SK-N-SH (cell line): ENCODE data around the gene TXNDC12. TPM values are rescaled to one million over a fixed set of nuclear protein-coding genes. Genes with fewer than 3 reads are reported as not detected.
A peak's percentile ranks its signal among the peaks of the same experiment; 100 is the strongest.

ENCODE experiments used
- CTCF ChIA-PET: fragments of 300-600, 350-600 bp; formaldehyde crosslinking; extraction: SDS; loops from one replicate; lab custom pipeline; 2021; lab: Yijun Ruan, JAX
- POLR2A ChIA-PET: fragments of 350-600 bp; sonication (Branson Sonifier 250); formaldehyde crosslinking; extraction: SDS; loops from one replicate; lab custom pipeline; 2020; ENCODE audit warnings: antibody characterized with exemption, inconsistent platforms; lab: Yijun Ruan, JAX
- DNase-seq: peaks from one replicate; pipeline ENCODE4 v3.0.0; 2012
- H2AFZ ChIP-seq: fragments of 200-600 bp; sonication (generic); 2 replicates; pipeline ENCODE4 v1.8.1; 2016; ENCODE audit warnings: antibody characterized with exemption, mild to moderate bottlenecking, low read depth
- H3F3A ChIP-seq: fragments of 200-600 bp; sonication (generic); replicated peaks from 2 replicates; pipeline ENCODE3; 2016; ENCODE audit warnings: antibody characterized with exemption, mild to moderate bottlenecking; ENCODE audit not compliant: insufficient read depth
- H3K27ac ChIP-seq, 2 experiments: fragments of 200-500 bp in 1 of 2; fragments of 200-600 bp in 1 of 2; sonication (Bioruptor generic) in 1 of 2; sonication (generic), shearing (Covaris generic) in 1 of 2; 2 replicates each; pipeline versions ENCODE4 v1.5.1 to v1.6.1; 2014 to 2016; ENCODE audit warnings: low read depth in 2 of 2, inconsistent platforms in 1 of 2, low read length in 1 of 2, mild to moderate bottlenecking in 1 of 2, mixed read lengths in 1 of 2
- H3K27me3 ChIP-seq: fragments of 200-600 bp; sonication (generic), shearing (Covaris generic); 2 replicates; pipeline ENCODE4 v1.6.1; 2016; ENCODE audit warnings: mixed run types; ENCODE audit not compliant: insufficient read depth
- H3K36me3 ChIP-seq, 2 experiments: fragments of 200-500 bp in 1 of 2; fragments of 200-600 bp in 1 of 2; sonication (Bioruptor generic) in 1 of 2; sonication (generic) in 1 of 2; replicated peaks in 1 of 2; 2 replicates each; pipeline versions ENCODE3 to v1.5.1; 2014 to 2016; ENCODE audit warnings: low read length in 1 of 2, mild to moderate bottlenecking in 1 of 2; ENCODE audit not compliant: insufficient read depth in 2 of 2, control insufficient read depth in 1 of 2
- H3K4me1 ChIP-seq, 2 experiments: fragments of 200-500 bp in 1 of 2; fragments of 200-600 bp in 1 of 2; sonication (Bioruptor generic) in 1 of 2; sonication (generic), shearing (Covaris generic) in 1 of 2; 2 replicates each; pipeline versions ENCODE4 v1.5.1 to v1.6.1; 2014 to 2016; ENCODE audit warnings: low read depth in 1 of 2, low read length in 1 of 2, mixed run types in 1 of 2; ENCODE audit not compliant: insufficient read depth in 2 of 2, control insufficient read depth in 1 of 2
- H3K4me2 ChIP-seq: fragments of 200-600 bp; sonication (generic), shearing (Covaris generic); 2 replicates; pipeline ENCODE4 v1.6.1; 2017; ENCODE audit warnings: mixed run types
- H3K4me3 ChIP-seq, 2 experiments: fragments of 200-500 bp in 1 of 2; fragments of 200-600 bp in 1 of 2; sonication (Bioruptor generic) in 1 of 2; sonication (generic), shearing (Covaris generic) in 1 of 2; 2 replicates each; pipeline versions ENCODE4 v1.5.1 to v1.8.1; 2014 to 2016; ENCODE audit warnings: low read depth in 2 of 2, inconsistent platforms in 1 of 2, low read length in 1 of 2, mild to moderate bottlenecking in 1 of 2, mixed read lengths in 1 of 2, moderate library complexity in 1 of 2
- H3K79me2 ChIP-seq: fragments of 200-600 bp; sonication (generic); 2 replicates; pipeline ENCODE4 v1.8.1; 2017; ENCODE audit warnings: mild to moderate bottlenecking; ENCODE audit not compliant: insufficient read depth
- H3K9ac ChIP-seq: fragments of 200-600 bp; sonication (generic); 2 replicates; pipeline ENCODE4 v1.6.1; 2017; ENCODE audit warnings: mixed run types
- H3K9me2 ChIP-seq: fragments of 200-600 bp; sonication (generic); 2 replicates; pipeline ENCODE4 v1.6.1; 2017; ENCODE audit warnings: mixed run types
- H3K9me3 ChIP-seq: fragments of 200-600 bp; sonication (generic); 2 replicates; pipeline ENCODE4 v1.6.1; 2017; ENCODE audit warnings: mixed run types, mild to moderate bottlenecking, moderate library complexity
- H4K20me1 ChIP-seq: fragments of 200-600 bp; sonication (generic); 2 replicates; pipeline ENCODE4 v1.6.1; 2017; ENCODE audit warnings: mild to moderate bottlenecking, mixed run types; ENCODE audit not compliant: insufficient read depth
- CHD2 ChIP-seq: fragments of 150-350 bp; IDR thresholded peaks from 2 replicates; pipeline ENCODE4 v1.6.1; 2018; ENCODE audit warnings: low read length; ENCODE audit not compliant: partially characterized antibody
- ELF1 ChIP-seq: IDR thresholded peaks from 2 replicates; pipeline ENCODE4 v1.4.0; 2012
- EP300 ChIP-seq, 2 experiments: IDR thresholded peaks; 2 replicates each; pipeline versions ENCODE4 v1.4.0 to v1.6.1; 2012; ENCODE audit warnings: borderline replicate concordance in 1 of 2, low read depth in 1 of 2, low read length in 1 of 2
- FOSL2 ChIP-seq: IDR thresholded peaks from 2 replicates; pipeline ENCODE4 v1.4.0; 2012; ENCODE audit warnings: low read depth, mild to moderate bottlenecking, moderate library complexity, borderline replicate concordance
- FOXJ3 ChIP-seq: sonication (generic); formaldehyde crosslinking; IDR thresholded peaks from 2 replicates; pipeline ENCODE4 v1.5.1; 2020; ENCODE audit warnings: mild to moderate bottlenecking, missing genetic modification reagents
- GABPA ChIP-seq: IDR thresholded peaks from 2 replicates; pipeline ENCODE4 v1.4.0; 2012; ENCODE audit warnings: low read depth, mild to moderate bottlenecking
- GATA2 ChIP-seq: sonication (generic); formaldehyde crosslinking; IDR thresholded peaks from 2 replicates; pipeline ENCODE4 v1.5.0; 2020; ENCODE audit warnings: mild to moderate bottlenecking, missing genetic modification reagents
- JUND ChIP-seq: IDR thresholded peaks from 2 replicates; pipeline ENCODE4 v1.4.0; 2012
- NFIC ChIP-seq: IDR thresholded peaks from 2 replicates; pipeline ENCODE4 v1.4.0; 2012; ENCODE audit warnings: borderline replicate concordance
- RFX5 ChIP-seq: IDR thresholded peaks from 2 replicates; pipeline ENCODE4 v1.6.1; 2012; ENCODE audit warnings: mild to moderate bottlenecking, improper control_type of control experiment, low read length
- RXRA ChIP-seq: IDR thresholded peaks from 2 replicates; pipeline ENCODE4 v1.4.0; 2012; ENCODE audit warnings: low read depth, mild to moderate bottlenecking, borderline replicate concordance
- TCF12 ChIP-seq: IDR thresholded peaks from 2 replicates; pipeline ENCODE4 v1.4.0; 2012
- TEAD4 ChIP-seq: IDR thresholded peaks from 2 replicates; pipeline ENCODE4 v1.4.0; 2012; ENCODE audit warnings: mild to moderate bottlenecking, borderline replicate concordance; ENCODE audit not compliant: insufficient read depth
- ZBTB33 ChIP-seq: IDR thresholded peaks from 2 replicates; pipeline ENCODE4 v1.4.0; 2012; ENCODE audit warnings: low read depth, borderline replicate concordance
- WGBS: methylation state at CpG from one replicate; pipeline ENCODE4 v1.1.6; 2017; ENCODE audit warnings: low lambda C conversion rate; 5-methylcytosine and 5-hydroxymethylcytosine counted together
- polyA plus RNA-seq, 3 experiments: library from polyadenylated mRNA; depleted of rRNA; stranded (reverse); fragments of >200 nt; gene quantifications; 2 replicates each; pipeline ENCODE4 v1.2.3, GENCODE V29; 2012
- TF ChIP-seq, protein P1 (sequence below): fragments of 150-350 bp; IDR thresholded peaks from 2 replicates; pipeline ENCODE4 v1.6.1; 2016; ENCODE audit warnings: mild to moderate bottlenecking, low read depth, low read length
- TF ChIP-seq, protein P2 (sequence below): fragments of 200-600 bp; sonication (generic); IDR thresholded peaks from 2 replicates; pipeline ENCODE4 v1.6.1; 2017; ENCODE audit warnings: antibody characterized with exemption, mild to moderate bottlenecking, moderate library complexity
- TF ChIP-seq, protein P3 (sequence below): IDR thresholded peaks from 2 replicates; pipeline ENCODE4; 2012
- TF ChIP-seq, protein P4 (sequence below): fragments of 150-350 bp; IDR thresholded peaks from 2 replicates; pipeline ENCODE4 v1.6.1; 2017; ENCODE audit warnings: antibody characterized with exemption, low read length, low read depth, borderline replicate concordance
- TF ChIP-seq, protein P5 (sequence below): IDR thresholded peaks from 2 replicates; pipeline ENCODE4 v1.4.0; 2012; ENCODE audit warnings: low read depth

TXNDC12 gene
- polyA plus RNA-seq, 1 of the 3 experiments (the other 2 are of a cell fraction) = 37.2 TPM

GRCh38 chr1:51989582-51990477 is 65.2 kb downstream of the TXNDC12 start:
- CTCF ChIA-PET = interaction anchor here (0.6 to 1.9 kb wide), 4 partner anchors 8 to 472 kb away, joined by 3 to 15 read pairs (median 3); no protein-coding TSS in a partner anchor
- Histone ChIP-seq H3K9ac (peak overlapping the region; percentile 88), H4K20me1 (no peaks in the 10 kb centered on the region), H3K4me3 (peak overlapping the region; percentile 69 to 77), H3K9me2 (no peaks in the 10 kb centered on the region), H3K27me3 (no peaks in the 10 kb centered on the region), H2AFZ (0 out of 2 replicates have a peak overlapping the region, but pooled peaks have one; percentile 81), H3K4me1 (peaks cover 8 to 14% of the 10 kb centered on the region in 2 experiments; a peak in 2 of 4 replicates), H3K79me2 (peaks cover 58% of the 10 kb centered on the region), H3K36me3 (peaks cover 0 to 7% of the 10 kb centered on the region in 2 experiments), H3K4me2 (peak overlapping the region; percentile 79), H3F3A (peaks cover 9% of the 10 kb centered on the region), H3K9me3 (no peaks in the 10 kb centered on the region), H3K27ac (no peak overlapping the region)
- POLR2A ChIA-PET = no interaction called here
- 27% methylated on average over 47 of the region's 47 CpGs for whole genome bisulfite sequencing
- TF ChIP-seq FOSL2 (no peak), GATA2 (no peak), CHD2 (no peak), NFIC (no peak), RFX5 (no peak), TEAD4 (no peak), JUND (no peak), RXRA (no peak), ZBTB33 (no peak), GABPA (no peak), EP300 (IDR thresholded peaks at IDR 0.05; ENCODE audit: borderline replicate concordance in 1 of 2, low read depth in 1 of 2, low read length in 1 of 2) (no peak), FOXJ3 (CRISPR knock-in tag) (no peak), ELF1 (no peak), TCF12 (no peak)
- TF ChIP-seq, protein P1, sequence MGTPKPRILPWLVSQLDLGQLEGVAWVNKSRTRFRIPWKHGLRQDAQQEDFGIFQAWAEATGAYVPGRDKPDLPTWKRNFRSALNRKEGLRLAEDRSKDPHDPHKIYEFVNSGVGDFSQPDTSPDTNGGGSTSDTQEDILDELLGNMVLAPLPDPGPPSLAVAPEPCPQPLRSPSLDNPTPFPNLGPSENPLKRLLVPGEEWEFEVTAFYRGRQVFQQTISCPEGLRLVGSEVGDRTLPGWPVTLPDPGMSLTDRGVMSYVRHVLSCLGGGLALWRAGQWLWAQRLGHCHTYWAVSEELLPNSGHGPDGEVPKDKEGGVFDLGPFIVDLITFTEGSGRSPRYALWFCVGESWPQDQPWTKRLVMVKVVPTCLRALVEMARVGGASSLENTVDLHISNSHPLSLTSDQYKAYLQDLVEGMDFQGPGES = no peak
- TF ChIP-seq, protein P2, sequence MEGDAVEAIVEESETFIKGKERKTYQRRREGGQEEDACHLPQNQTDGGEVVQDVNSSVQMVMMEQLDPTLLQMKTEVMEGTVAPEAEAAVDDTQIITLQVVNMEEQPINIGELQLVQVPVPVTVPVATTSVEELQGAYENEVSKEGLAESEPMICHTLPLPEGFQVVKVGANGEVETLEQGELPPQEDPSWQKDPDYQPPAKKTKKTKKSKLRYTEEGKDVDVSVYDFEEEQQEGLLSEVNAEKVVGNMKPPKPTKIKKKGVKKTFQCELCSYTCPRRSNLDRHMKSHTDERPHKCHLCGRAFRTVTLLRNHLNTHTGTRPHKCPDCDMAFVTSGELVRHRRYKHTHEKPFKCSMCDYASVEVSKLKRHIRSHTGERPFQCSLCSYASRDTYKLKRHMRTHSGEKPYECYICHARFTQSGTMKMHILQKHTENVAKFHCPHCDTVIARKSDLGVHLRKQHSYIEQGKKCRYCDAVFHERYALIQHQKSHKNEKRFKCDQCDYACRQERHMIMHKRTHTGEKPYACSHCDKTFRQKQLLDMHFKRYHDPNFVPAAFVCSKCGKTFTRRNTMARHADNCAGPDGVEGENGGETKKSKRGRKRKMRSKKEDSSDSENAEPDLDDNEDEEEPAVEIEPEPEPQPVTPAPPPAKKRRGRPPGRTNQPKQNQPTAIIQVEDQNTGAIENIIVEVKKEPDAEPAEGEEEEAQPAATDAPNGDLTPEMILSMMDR = no peak
- TF ChIP-seq, protein P3, sequence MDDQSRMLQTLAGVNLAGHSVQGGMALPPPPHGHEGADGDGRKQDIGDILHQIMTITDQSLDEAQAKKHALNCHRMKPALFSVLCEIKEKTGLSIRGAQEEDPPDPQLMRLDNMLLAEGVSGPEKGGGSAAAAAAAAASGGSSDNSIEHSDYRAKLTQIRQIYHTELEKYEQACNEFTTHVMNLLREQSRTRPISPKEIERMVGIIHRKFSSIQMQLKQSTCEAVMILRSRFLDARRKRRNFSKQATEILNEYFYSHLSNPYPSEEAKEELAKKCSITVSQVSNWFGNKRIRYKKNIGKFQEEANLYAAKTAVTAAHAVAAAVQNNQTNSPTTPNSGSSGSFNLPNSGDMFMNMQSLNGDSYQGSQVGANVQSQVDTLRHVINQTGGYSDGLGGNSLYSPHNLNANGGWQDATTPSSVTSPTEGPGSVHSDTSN = no peak
- TF ChIP-seq, protein P4, sequence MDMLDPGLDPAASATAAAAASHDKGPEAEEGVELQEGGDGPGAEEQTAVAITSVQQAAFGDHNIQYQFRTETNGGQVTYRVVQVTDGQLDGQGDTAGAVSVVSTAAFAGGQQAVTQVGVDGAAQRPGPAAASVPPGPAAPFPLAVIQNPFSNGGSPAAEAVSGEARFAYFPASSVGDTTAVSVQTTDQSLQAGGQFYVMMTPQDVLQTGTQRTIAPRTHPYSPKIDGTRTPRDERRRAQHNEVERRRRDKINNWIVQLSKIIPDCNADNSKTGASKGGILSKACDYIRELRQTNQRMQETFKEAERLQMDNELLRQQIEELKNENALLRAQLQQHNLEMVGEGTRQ = no peak
- TF ChIP-seq, protein P5, sequence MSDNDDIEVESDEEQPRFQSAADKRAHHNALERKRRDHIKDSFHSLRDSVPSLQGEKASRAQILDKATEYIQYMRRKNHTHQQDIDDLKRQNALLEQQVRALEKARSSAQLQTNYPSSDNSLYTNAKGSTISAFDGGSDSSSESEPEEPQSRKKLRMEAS = no peak
- no peak for DNase-seq
